GM12872 (cell line): ENCODE measurements around the gene ANKRD18A.

Experiments
- CTCF ChIP-seq: IDR thresholded peaks from 3 replicates; pipeline ENCODE4 v1.5.1; 2011; ENCODE audit warnings: low read depth, mild to moderate bottlenecking, low read length, moderate library complexity; ENCODE audit not compliant: insufficient read depth

The ANKRD18A gene

GRCh38 chr9:38641985-38642864 lies 21.8 kb upstream of the ANKRD18A start:
- TF ChIP-seq CTCF, result peak; percentile 25; the same call in 2 of the 3 replicates

- no peak for TF ChIP-seq CTCF
Observed at GRCh38 chr9:38641142-38641541, 20.7 kb upstream of the ANKRD18A start.

- TF ChIP-seq CTCF, result no peak
Observed at GRCh38 chr9:38639577-38639940, 19.2 kb upstream of the ANKRD18A start.

- no peak for TF ChIP-seq CTCF
Observed at GRCh38 chr9:38638881-38639576, 18.6 kb upstream of the ANKRD18A start.

GRCh38 chr9:38634315-38634714 lies 13.9 kb upstream of the ANKRD18A start:
- no peak for TF ChIP-seq CTCF

- TF ChIP-seq CTCF, result no peak
Observed at GRCh38 chr9:38629511-38629910, 9.1 kb upstream of the ANKRD18A start.

GRCh38 chr9:38626006-38626405 lies 5.6 kb upstream of the ANKRD18A start:
- no peak for TF ChIP-seq CTCF
